GM15510 (cell line): ENCODE results near the gene ITGA11.

Experiments used
- POLR2A ChIP-seq: IDR thresholded peaks from 3 replicates; pipeline ENCODE4 v1.6.1; 2011; ENCODE audit warnings: borderline replicate concordance; ENCODE audit not compliant: insufficient read length; ENCODE audit errors: extremely low read depth

ITGA11 gene

DNA sequence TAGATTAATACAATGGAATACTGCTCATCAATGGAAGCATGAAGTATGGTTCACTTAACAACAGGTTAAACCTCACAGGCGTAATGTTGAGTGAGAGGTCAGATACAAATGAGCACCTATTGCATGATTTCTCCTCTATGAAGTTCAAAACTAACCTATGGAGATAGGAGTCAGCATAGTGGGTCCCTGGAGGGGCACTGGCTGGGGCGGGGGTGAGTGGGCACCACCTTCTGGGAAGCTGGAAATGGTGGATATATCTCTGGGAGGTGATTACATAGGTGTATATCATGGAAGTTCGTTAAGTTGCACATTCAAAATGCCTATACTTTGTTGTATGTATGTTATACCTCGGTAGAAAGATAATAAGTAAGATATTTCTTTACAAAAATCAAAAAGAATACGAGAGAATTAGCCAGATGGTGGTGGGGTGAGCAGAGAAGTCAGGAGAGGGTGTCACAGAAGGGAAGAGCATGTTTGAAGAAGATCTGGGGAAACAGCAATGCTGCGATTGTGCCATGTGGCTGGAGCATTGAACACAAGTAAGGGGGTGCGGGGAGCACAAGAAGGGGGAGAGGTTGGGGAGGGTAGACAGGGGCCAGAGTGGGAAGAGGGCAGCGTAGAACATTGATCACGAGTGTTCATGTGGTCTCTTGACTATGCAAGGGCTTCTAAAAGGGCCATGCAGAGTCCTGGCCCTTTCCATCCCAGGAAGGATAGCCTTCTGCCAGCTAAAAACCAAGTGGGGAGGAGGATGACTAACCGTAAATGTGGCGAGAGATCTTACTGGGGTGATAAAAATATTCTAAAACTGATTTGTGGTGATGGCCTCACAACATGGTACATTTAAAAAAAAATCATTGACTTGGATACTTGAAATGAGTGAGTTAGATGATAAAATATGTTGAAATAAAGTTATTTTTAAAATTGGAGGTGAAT, 30.2 kb downstream of the ITGA11 start:
- TF ChIP-seq POLR2A, result no peak

DNA sequence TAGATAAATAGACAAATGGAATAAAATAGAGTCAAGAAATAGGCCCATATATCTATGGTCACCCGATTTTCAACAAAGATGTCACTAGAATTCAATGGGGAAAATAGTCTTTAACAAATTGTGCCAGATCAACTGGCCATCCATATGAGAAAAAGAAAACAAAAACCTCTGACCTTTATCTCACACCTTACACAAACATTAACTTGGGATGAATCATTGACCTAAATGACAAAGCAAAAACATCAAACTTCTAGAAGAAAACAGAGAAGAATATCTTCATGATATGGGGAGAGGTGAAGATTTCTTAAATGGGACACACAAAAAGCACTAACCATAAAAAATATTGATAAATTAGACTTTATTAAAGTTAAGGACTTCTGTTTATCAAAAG, 31.9 kb downstream of the ITGA11 start:
- no peak for TF ChIP-seq POLR2A

DNA sequence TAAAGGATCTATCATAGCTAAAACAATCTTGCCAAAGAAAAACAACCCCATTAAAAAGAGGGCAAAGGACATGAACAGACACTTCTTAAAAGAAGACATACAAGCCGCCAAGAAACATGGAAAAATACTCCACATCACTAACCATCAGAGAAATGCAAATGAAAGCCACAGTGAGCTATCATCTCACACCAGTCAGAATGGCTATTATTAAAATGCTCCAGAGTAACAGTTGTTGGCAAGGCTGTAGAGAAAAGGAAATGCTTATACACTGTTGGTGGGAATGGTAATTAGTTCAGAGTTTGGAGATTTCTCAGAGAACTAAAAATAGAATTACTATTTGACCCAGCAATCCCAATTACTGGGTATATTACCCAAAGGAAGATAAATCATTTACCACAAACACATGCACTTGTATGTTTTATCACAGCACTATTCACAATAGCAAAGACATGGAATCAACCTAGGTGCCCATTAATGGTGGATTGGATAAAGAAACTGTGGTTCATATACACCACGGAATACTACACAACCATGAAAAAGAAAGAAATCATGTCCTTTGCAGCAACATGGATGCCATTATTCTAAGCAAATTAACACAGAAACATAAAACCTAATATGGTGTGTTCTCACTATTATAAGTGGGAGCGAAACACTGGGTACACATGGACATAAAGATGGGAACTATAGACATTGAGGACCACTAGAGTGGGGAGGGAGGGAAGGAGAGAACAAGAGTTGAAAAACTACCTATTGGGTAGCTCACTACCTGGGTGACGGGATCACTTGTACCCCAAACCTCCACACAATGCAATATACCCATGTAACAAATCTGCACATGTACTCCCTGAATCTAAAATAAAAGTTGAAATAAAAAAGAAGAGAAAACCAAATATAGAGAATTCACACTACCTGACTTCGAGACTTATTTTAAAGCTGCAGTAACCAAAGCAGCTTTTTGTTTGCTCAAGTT, 32.6 kb downstream of the ITGA11 start:
- TF ChIP-seq POLR2A, result no peak

DNA sequence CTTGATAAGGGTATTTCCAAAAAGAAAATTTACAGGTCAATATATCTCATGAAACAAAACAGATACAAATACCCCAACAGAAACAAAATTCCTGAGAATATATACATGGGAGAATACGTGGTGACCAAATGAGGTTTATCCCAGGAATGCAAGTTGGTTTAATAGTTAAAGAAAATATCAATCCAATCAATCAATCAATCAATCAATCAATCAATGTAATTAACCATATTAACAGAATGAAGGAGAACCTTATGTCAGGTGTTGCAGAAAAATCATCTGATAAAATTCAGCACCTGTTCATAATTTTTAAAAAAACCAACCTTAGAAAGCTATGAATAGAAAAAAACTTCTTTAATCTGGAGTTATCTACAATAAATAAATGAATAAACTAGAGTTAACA, 35.9 kb downstream of the ITGA11 start:
- no peak for TF ChIP-seq POLR2A

GRCh38 chr15:68391121-68391520, 40.8 kb downstream of the ITGA11 start:
- TF ChIP-seq POLR2A, result no peak

DNA sequence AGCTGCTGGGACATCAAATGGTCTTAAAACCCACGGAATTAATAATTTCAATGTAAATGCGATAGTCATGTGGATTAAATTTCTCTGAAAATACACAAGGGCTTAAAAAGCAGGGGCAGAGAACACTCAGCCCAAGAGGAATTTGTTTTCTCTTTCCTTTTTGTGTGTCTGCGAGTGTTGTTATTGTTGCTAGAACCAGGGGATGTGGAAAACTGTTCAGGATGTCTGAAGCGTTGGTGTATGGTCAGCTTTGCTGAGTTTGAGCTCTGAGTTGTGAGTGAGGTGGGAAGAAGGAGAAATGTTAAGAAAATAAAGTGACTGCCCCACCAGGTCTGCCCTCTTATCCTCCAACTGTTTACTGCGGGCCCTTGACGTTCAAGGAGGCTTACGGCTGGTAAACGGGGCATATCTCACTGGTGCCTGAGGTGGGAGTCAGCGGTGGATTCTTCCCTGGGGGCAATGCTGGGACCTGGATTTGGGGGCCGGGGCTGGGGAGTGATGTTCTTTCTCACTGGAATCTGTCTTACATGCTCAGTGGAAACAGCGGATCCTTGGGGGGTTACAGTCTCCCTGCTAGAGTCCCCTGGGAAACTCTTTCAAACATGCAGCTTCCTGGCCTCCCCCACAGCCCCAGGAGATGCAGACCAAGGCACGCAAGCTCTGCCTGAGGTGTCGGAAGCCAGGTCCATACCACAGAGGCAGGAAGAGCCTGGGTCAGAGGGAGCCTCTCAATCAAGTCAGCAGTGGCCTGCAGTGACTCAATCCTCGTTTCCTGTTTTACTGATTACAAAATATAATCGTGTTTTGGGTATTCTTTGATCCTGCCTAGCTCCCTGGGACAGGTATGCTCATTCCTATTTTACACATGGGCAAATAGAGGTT, 41.8 kb downstream of the ITGA11 start:
- no peak for TF ChIP-seq POLR2A

DNA sequence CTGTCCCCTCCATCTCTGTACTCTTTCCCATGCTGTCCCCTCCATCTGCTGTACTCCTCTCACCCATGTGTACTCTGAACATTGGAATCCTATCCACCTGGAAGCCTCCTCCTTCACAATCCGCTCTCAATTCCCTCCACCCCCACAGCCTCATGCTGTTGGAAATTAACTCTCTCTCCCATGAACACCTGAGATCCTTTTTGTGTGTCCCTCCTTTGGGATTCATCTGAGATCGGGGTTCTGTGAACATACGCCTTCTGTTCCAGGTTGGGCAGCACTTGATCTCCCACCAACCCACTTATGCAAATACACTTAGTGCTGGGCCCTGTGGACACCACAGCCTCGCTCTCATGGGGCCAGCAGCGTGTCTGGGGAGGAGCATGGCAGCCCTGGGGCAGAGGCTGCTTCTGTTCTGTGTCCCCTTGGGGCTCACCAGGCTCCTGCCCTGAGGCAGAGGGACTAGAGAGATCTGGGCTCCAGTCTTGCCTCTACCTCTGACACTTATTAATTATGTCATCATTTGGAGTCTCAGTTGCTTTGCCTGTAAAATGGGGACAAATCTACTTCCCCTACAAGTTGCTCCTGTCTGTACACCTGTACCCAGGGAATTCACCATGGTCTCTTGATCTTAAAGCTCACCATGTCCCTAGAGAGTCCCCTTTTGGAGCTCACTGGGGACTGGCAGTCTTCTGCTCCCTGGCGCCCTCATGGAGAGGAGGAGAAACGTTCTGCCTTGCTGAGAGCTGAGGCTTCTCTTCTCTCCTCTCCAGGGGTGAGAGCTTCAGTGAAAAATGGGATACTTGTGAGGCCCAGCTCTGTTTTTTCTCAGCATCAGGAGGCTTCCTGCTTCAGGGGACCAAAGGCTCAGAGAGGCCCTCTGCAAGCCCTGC, 42.7 kb downstream of the ITGA11 start:
- TF ChIP-seq POLR2A, result no peak

DNA sequence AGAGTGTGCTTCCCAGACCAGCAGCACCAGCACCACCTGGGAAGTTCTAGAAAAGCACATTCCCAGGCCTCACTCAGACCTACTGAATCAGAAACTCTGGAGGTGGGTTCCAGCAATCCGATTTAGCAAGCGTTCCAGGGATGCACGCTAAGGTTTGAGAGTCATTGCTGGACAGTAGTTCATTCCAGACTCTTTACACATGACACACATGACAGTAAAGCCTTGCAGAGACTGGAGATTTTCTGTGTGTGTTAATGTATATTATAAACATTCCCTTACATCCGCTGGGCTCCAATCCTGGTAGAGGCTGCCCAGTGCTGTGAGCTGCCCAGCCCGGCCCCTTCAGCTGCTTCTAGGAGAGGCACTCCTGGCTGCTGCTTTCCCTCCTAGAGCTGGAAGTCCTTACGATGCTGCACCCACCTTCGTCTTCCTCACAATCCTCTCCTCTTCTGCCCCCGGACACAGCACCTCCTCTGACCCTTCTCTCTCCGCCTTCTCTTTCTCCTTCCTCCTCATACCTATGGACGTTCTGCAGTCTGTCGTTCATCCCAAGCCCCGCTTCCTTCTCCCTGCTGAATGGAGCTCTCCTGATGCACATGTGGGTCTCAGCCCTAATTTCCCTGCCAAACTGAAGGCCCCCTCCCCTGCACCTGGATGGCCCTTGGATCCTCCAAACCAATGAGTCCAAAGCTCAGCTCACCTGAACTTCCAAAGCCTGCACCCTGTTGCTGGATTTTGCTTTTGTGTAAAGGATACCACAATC, 44.4 kb downstream of the ITGA11 start:
- TF ChIP-seq POLR2A, result no peak

- no peak for TF ChIP-seq POLR2A
Measured at GRCh38 chr15:68386587-68387288, 45.2 kb downstream of the ITGA11 start.

DNA sequence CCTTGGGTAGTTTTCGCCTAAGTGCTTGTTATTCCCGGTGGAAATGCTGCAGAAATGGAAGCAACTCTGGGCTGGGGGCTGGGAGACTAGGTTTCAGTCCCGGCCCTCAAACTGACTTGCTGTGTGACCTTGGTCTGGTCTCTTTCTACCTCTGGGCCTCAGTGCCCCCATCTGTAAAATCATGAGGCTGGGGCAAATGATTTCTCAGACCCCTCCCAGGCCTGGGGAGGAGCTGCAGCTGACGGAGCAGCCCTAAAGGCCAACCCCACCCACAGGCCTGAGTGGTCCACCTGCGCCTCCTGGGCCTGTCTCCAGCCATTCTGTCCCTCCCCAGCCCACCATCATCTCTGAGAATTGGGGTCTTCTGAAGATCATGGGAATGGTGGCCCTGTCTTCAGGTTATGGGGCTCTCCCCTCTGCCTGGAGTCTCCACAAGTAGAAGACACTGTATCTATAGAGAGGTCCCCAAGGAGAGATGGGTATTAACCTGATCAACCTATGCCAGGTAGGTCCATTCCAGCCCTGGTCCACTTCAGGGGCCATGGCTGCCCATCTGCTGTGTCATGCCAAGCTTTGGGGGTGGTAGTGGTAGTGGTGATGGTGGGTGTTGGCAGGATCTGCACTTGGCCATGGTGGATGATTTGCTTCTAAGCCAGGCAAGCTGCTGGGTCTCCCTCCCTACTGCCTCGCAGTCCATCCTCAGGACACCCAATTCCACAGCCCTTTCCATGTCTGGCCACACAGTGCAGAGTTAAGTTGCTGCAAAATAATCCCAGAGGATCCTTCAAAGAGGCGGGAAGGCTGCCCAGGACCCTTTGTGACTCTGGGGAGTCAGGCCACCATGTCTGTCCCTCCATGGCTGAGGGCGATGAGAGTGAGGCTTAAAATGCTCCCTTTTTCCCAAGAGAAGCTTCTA, 46.0 kb downstream of the ITGA11 start:
- TF ChIP-seq POLR2A, result no peak

DNA sequence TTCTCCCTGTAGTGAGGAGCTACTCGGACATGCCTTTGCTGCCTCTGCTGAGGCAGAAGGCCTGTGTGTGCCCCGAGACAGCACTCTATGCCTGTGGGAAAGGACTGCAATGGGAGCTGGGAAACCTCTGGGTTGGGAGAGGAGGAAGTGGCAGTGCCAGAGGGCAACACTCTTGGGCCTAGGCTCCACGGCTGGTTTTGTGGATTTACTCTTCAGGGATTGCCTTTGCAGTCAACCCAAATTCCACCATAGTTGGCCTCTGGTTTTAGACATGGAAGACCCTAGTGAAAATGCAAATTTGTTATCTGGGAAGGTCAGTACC, 46.8 kb downstream of the ITGA11 start:
- no peak for TF ChIP-seq POLR2A
